Progenitor cell of endocrine pancreas (in vitro differentiated cells): ENCODE measurements around the gene GSG1L2. TPM values are rescaled to one million over a fixed set of nuclear protein-coding genes. Genes with fewer than 3 reads are reported as not detected.

Experiments used
- DNase-seq: peaks from one replicate; pipeline ENCODE4 v3.0.0; 2021; ENCODE audit warnings: low spot score; ENCODE audit not compliant: unreplicated experiment
- H3K27ac Mint-ChIP-seq: 2 replicates; pipeline ENCODE4 v1.8.0; 2021; ENCODE audit warnings: mild to moderate bottlenecking, moderate library complexity, mixed read lengths
- H3K27me3 Mint-ChIP-seq: 2 replicates; pipeline ENCODE4 v1.8.0; 2021; ENCODE audit warnings: mixed read lengths
- H3K36me3 Mint-ChIP-seq: 2 replicates; pipeline ENCODE4 v1.8.0; 2022; ENCODE audit warnings: mixed read lengths; ENCODE audit not compliant: insufficient read depth
- H3K4me1 Mint-ChIP-seq: 2 replicates; pipeline ENCODE4 v1.8.0; 2021; ENCODE audit warnings: low read depth, mixed read lengths
- H3K4me3 Mint-ChIP-seq: 2 replicates; pipeline ENCODE4 v1.8.0; 2021; ENCODE audit warnings: low read depth, mild to moderate bottlenecking, moderate library complexity, mixed read lengths
- H3K9me3 Mint-ChIP-seq: 2 replicates; pipeline ENCODE4 v1.8.0; 2021; ENCODE audit warnings: low read depth, mixed read lengths
- CTCF ChIP-seq: fragments of 200-600 bp; sonication (generic); IDR thresholded peaks from one replicate; pipeline ENCODE4 v1.5.0; 2021; ENCODE audit warnings: antibody characterized with exemption, mild to moderate bottlenecking; ENCODE audit not compliant: unreplicated experiment
- long read RNA-seq: library from polyadenylated mRNA; unstranded; transcript quantifications from one replicate; pipeline ENCODE4 v2.0.0, GENCODE V29; 2020
- total RNA-seq: library from RNA; stranded (reverse); gene quantifications from 2 replicates; pipeline ENCODE4 v1.2.1, GENCODE V29; 2021

Gene GSG1L2
- total RNA-seq, result not detected in 2 replicates
- long read RNA-seq, result 0 reads

- Mint-ChIP-seq H3K4me1 (no peaks in the 10 kb centered on the region), H3K9me3 (no peaks in the 10 kb centered on the region), H3K27ac (no peak within 1 kb of the TSS), H3K36me3 (no peaks in the 10 kb centered on the region), H3K4me3 (no peak within 1 kb of the TSS), H3K27me3 (peaks cover 28% of the 10 kb centered on the region)
- no peak for TF ChIP-seq CTCF
- no peak for DNase-seq
Observed at GRCh38 chr17:9821921-9822320, at the start of gene GSG1L2. GSG1L2 (minus strand) TSS chr17:9822079; CDS start chr17:9822071, 8 bp downstream.

- Mint-ChIP-seq H3K4me3 (no peak overlapping the region), H3K27ac (no peak overlapping the region), H3K36me3 (no peaks in the 10 kb centered on the region), H3K9me3 (peaks cover 4% of the 10 kb centered on the region), H3K4me1 (no peaks in the 10 kb centered on the region), H3K27me3 (peaks cover 16% of the 10 kb centered on the region)
- TF ChIP-seq CTCF, result no peak
- DNase-seq, result no peak
Observed at GRCh38 chr17:9868552-9868951, 46.7 kb upstream of the GSG1L2 start.

- DNase-seq, result no peak
- Mint-ChIP-seq H3K27ac (no peak overlapping the region), H3K9me3 (peaks cover 7% of the 10 kb centered on the region), H3K4me1 (no peaks in the 10 kb centered on the region), H3K4me3 (no peak overlapping the region), H3K36me3 (no peaks in the 10 kb centered on the region), H3K27me3 (peaks cover 16% of the 10 kb centered on the region)
- no peak for TF ChIP-seq CTCF
Observed at GRCh38 chr17:9865586-9865985, 43.7 kb upstream of the GSG1L2 start.

DNA sequence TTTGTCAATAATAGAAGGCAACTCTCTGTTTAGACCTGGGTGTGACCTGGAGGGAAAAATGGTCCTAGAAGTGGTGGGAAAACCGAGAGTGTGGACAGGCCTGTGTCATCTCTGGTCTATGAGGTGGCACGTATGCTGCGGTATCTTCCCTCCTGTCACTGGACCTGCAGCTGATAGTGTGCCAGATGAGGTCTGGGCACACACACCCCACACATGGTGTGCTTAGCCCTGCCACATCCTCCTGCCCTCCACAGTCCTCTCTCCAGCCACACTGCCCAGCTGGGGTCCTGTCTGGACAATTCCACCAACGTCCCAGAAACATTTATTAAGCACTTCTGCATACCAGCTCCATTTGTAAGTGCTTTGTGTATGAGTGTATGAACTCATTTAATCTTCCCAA lies 41.1 kb upstream of the GSG1L2 start:
- Mint-ChIP-seq H3K27ac (no peak overlapping the region), H3K4me1 (no peaks in the 10 kb centered on the region)

DNA sequence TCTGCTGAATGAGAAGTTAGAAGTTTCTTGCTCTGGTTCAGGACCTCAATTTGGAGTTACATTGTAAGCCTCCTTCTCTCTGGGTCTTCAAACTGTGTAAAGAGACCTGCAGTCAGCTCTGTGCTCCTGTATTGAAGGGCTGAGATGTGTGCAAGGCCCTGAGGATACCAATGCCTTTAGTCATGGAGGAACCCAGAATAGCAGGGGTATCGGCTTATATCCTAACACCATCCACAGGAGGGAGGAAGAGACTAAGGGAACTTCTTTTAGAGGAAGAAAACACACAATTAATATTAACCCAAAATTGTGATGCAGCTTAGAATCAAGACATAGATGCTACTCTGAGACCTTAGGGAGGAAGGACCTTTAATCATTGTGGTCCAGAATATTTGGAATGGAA lies 40.3 kb upstream of the GSG1L2 start:
- H3K4me1 Mint-ChIP-seq, result no peaks in the 10 kb centered on the region
- no peak for TF ChIP-seq CTCF
- H3K27me3 Mint-ChIP-seq, result peaks cover 4% of the 10 kb centered on the region
- no peak overlapping the region for H3K4me3 Mint-ChIP-seq
- H3K27ac Mint-ChIP-seq, result no peak overlapping the region
- no peak for DNase-seq
- H3K9me3 Mint-ChIP-seq, result peaks cover 15% of the 10 kb centered on the region
- H3K36me3 Mint-ChIP-seq, result no peaks in the 10 kb centered on the region

More for the DNA sequence above, 41.1 kb upstream of the GSG1L2 start:
- H3K27me3 Mint-ChIP-seq, result peaks cover 6% of the 10 kb centered on the region
- DNase-seq, result no peak
- peaks cover 10% of the 10 kb centered on the region for H3K9me3 Mint-ChIP-seq
- no peaks in the 10 kb centered on the region for H3K36me3 Mint-ChIP-seq
- no peak for TF ChIP-seq CTCF
- no peak overlapping the region for H3K4me3 Mint-ChIP-seq
